AG04450 (cell line): ENCODE measurements around the gene TEK. TPM values are rescaled to one million over a fixed set of nuclear protein-coding genes. Genes with fewer than 3 reads are reported as not detected.
A peak's percentile ranks its signal among the peaks of the same experiment; 100 is the strongest.

Experiments
- CTCF ChIA-PET: fragments of 300-600, 350-600 bp; formaldehyde crosslinking; extraction: SDS; loops from one replicate; lab custom pipeline; 2022; ENCODE audit warnings: antibody characterized with exemption, inconsistent platforms; lab: Charles Lee
- POLR2A ChIA-PET: fragments of 350-600 bp; formaldehyde crosslinking; extraction: SDS; loops from one replicate; lab custom pipeline; 2021; ENCODE audit warnings: antibody characterized with exemption, inconsistent platforms; lab: Yijun Ruan, JAX
- DNase-seq: peaks from one replicate; pipeline ENCODE4 v3.0.0-alpha.2; 2011; ENCODE audit warnings: low read depth, low spot score
- H3K27ac ChIP-seq: one replicate; pipeline ENCODE4 v1.5.1; 2012; ENCODE audit warnings: low read depth, low read length, control low read depth
- H3K27me3 ChIP-seq: one replicate; pipeline ENCODE4 v1.6.0; 2012; ENCODE audit warnings: low read length; ENCODE audit not compliant: control insufficient read depth, insufficient read depth
- H3K4me3 ChIP-seq: 2 replicates; pipeline ENCODE4 v1.5.1; 2011; ENCODE audit warnings: mild to moderate bottlenecking, low read depth, low read length, control low read depth
- H3K9me3 ChIP-seq: 2 replicates; pipeline ENCODE4 v1.5.1; 2012; ENCODE audit warnings: low read length; ENCODE audit not compliant: control insufficient read depth, insufficient read depth
- CTCF ChIP-seq: IDR thresholded peaks from 2 replicates; pipeline ENCODE4 v1.5.1; 2011; ENCODE audit warnings: low read depth, low read length, control low read depth, inconsistent platforms
- polyA plus RNA-seq: library from polyadenylated mRNA; depleted of rRNA; stranded (reverse); fragments of >200 nt; gene quantifications from 2 replicates; pipeline ENCODE4 v1.2.3, GENCODE V29; 2011

TEK gene
- polyA plus RNA-seq, 1 experiment, result 35.2 TPM

GRCh38 chr9:27272103-27272502, 163.1 kb downstream of the TEK start:
- H3K27me3 ChIP-seq, result no peaks in the 10 kb centered on the region
- CTCF ChIA-PET, result interaction anchor here (1.5 kb wide), 1 partner anchor 61 kb away, joined by 3 read pairs; no protein-coding TSS in a partner anchor
- H3K27ac ChIP-seq, result no peak overlapping the region
- no peak for TF ChIP-seq CTCF
- DNase-seq, result no peak
- H3K9me3 ChIP-seq, result no peaks in the 10 kb centered on the region
- no peak overlapping the region for H3K4me3 ChIP-seq
- POLR2A ChIA-PET, result no interaction called here

GRCh38 chr9:27273186-27273585, 164.2 kb downstream of the TEK start:
- ChIA-PET POLR2A (no interaction called here), CTCF (interaction anchor here (0.6 to 1.5 kb wide), 2 partner anchors 60 to 237 kb away, joined by 3 read pairs; no protein-coding TSS in a partner anchor)
- no peaks in the 10 kb centered on the region for H3K9me3 ChIP-seq
- no peak overlapping the region for H3K27ac ChIP-seq
- no peak overlapping the region for H3K4me3 ChIP-seq
- no peak for TF ChIP-seq CTCF
- DNase-seq, result no peak
- no peaks in the 10 kb centered on the region for H3K27me3 ChIP-seq

GRCh38 chr9:27276193-27277030, 167.4 kb downstream of the TEK start:
- peaks cover 13% of the 10 kb centered on the region for H3K27me3 ChIP-seq
- H3K4me3 ChIP-seq, result no peak overlapping the region
- H3K9me3 ChIP-seq, result no peaks in the 10 kb centered on the region
- ChIA-PET POLR2A (no interaction called here), CTCF (interaction anchor here (0.6 to 3.8 kb wide), 45 partner anchors 8 to 533 kb away, joined by 3 to 30 read pairs (median 4); no protein-coding TSS in a partner anchor)
- peak; percentile 71 for TF ChIP-seq CTCF
- peak; percentile 16 for DNase-seq
- no peak overlapping the region for H3K27ac ChIP-seq

GRCh38 chr9:27278374-27278773, 169.3 kb downstream of the TEK start:
- Histone ChIP-seq H3K27me3 (peaks cover 15% of the 10 kb centered on the region), H3K4me3 (no peak overlapping the region), H3K27ac (no peak overlapping the region), H3K9me3 (no peaks in the 10 kb centered on the region)
- ChIA-PET POLR2A (no interaction called here), CTCF (interaction anchor here (1.1 to 1.2 kb wide), 2 partner anchors 9 to 247 kb away, joined by 3 read pairs; no protein-coding TSS in a partner anchor)
- DNase-seq, result no peak
- no peak for TF ChIP-seq CTCF

GRCh38 chr9:27279611-27280010, 170.6 kb downstream of the TEK start:
- no peak overlapping the region for H3K4me3 ChIP-seq
- H3K27me3 ChIP-seq, result peaks cover 18% of the 10 kb centered on the region
- ChIA-PET CTCF (interaction anchor here (0.5 to 2.0 kb wide), 5 partner anchors 10 to 388 kb away, joined by 3 to 6 read pairs (median 3); partner anchors contain the start of gene MOB3B), POLR2A (no interaction called here)
- TF ChIP-seq CTCF, result no peak
- no peak overlapping the region for H3K27ac ChIP-seq
- DNase-seq, result no peak
- H3K9me3 ChIP-seq, result no peaks in the 10 kb centered on the region
